Esophagus muscularis mucosa (tissue), 4 donors: ENCODE results near the gene FRY. TPM values are rescaled to one million over a fixed set of nuclear protein-coding genes. Genes with fewer than 3 reads are reported as not detected.
A peak's percentile ranks its signal among the peaks of the same experiment; 100 is the strongest.

Experiments used
- DNase-seq: peaks from one replicate; pipeline ENCODE4 v3.0.0-alpha.2; 2017; ENCODE audit errors: extremely low spot score
- H3K27ac ChIP-seq, 4 donors: fragments of 200-600 bp; sonication (generic); replicated peaks in 1 of 4; 1 replicate in 3 of 4; 2 replicates in 1 of 4; pipeline ENCODE4 v1.5.1; 2016 to 2019; ENCODE audit warnings: mild to moderate bottlenecking in 1 of 4
- H3K27me3 ChIP-seq, 4 donors: fragments of 200-600 bp; sonication (generic); one replicate each; pipeline versions ENCODE4 v1.5.1 to v1.6.0; 2016 to 2019
- H3K36me3 ChIP-seq, 4 donors: fragments of 200-600 bp; sonication (generic); one replicate each; pipeline ENCODE4 v1.5.1; 2016 to 2019
- H3K4me1 ChIP-seq, 4 donors: fragments of 200-600 bp; sonication (generic); one replicate each; pipeline ENCODE4 v1.5.1; 2016 to 2019
- H3K4me3 ChIP-seq, 4 donors: fragments of 200-600 bp; sonication (generic); 1 replicate in 2 of 4; 2 replicates in 2 of 4; pipeline ENCODE4 v1.5.1; 2016 to 2019; ENCODE audit warnings: mild to moderate bottlenecking in 4 of 4, moderate library complexity in 1 of 4
- H3K9me3 ChIP-seq, 4 donors: fragments of 200-600 bp; sonication (generic); 1 replicate in 3 of 4; 2 replicates in 1 of 4; pipeline ENCODE4 v1.5.1; 2016 to 2019
- EP300 ChIP-seq: sonication (generic); formaldehyde crosslinking; IDR thresholded peaks from one replicate; pipeline ENCODE4 v1.6.1; 2017; ENCODE audit warnings: antibody characterized with exemption
- POLR2A ChIP-seq: fragments of 450-650 bp; IDR thresholded peaks from one replicate; pipeline ENCODE4 v1.6.1; 2017; ENCODE audit warnings: antibody characterized with exemption, moderate library complexity, mild to moderate bottlenecking, low read depth
- POLR2AphosphoS5 ChIP-seq, 2 donors: sonication (generic); formaldehyde crosslinking; IDR thresholded peaks; one replicate each; pipeline ENCODE4 v1.6.1; 2017; ENCODE audit warnings: antibody characterized with exemption in 2 of 2
- WGBS: methylation state at CpG from one replicate; pipeline ENCODE4 v1.1.5; 2018; 5-methylcytosine and 5-hydroxymethylcytosine counted together
- intact Hi-C: fragments of 100-400 bp; cut with DNase I; formaldehyde crosslinking; loops from one replicate; pipeline ENCODE4 v1.15.1; 2023
- total RNA-seq, 4 donors: library from RNA; depleted of rRNA; stranded (reverse); fragments of >200 nt; gene quantifications; one replicate each; pipeline versions ENCODE4 v1.1.0 to v1.2.1, GENCODE V29; 2016
- TF ChIP-seq, protein P1 (sequence below), 3 experiments: fragments of 200-600 bp in 2 of 3; fragments of 450-650 bp in 1 of 3; sonication (generic) in 2 of 3; IDR thresholded peaks; one replicate each; pipeline ENCODE4 v1.5.1; 2017 to 2019; ENCODE audit warnings: antibody characterized with exemption in 3 of 3, mild to moderate bottlenecking in 2 of 3, moderate library complexity in 1 of 3

The FRY gene
- total RNA-seq, 4 donors from 2014 or later, result 104 to 276 (median 135) TPM

GRCh38 chr13:32142115-32142514 is 110.5 kb downstream of the FRY start:
- Histone ChIP-seq H3K4me3 (no peak overlapping the region), H3K27me3 (no peaks in the 10 kb centered on the region), H3K4me1 (no peaks in the 10 kb centered on the region), H3K27ac (no peak overlapping the region), H3K9me3 (no peaks in the 10 kb centered on the region), H3K36me3 (peaks cover 0 to 6% (median 0%) of the 10 kb centered on the region in 4 donors)
- 100% methylated on average over 1 of the region's 1 CpG for WGBS
- intact Hi-C loops, result no loop called here
- no peak for DNase-seq
- TF ChIP-seq, protein P1, sequence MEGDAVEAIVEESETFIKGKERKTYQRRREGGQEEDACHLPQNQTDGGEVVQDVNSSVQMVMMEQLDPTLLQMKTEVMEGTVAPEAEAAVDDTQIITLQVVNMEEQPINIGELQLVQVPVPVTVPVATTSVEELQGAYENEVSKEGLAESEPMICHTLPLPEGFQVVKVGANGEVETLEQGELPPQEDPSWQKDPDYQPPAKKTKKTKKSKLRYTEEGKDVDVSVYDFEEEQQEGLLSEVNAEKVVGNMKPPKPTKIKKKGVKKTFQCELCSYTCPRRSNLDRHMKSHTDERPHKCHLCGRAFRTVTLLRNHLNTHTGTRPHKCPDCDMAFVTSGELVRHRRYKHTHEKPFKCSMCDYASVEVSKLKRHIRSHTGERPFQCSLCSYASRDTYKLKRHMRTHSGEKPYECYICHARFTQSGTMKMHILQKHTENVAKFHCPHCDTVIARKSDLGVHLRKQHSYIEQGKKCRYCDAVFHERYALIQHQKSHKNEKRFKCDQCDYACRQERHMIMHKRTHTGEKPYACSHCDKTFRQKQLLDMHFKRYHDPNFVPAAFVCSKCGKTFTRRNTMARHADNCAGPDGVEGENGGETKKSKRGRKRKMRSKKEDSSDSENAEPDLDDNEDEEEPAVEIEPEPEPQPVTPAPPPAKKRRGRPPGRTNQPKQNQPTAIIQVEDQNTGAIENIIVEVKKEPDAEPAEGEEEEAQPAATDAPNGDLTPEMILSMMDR (IDR thresholded peaks at IDR 0.05), result no peak
- TF ChIP-seq EP300 (no peak), POLR2AphosphoS5 (IDR thresholded peaks at IDR 0.05) (no peak)

DNA sequence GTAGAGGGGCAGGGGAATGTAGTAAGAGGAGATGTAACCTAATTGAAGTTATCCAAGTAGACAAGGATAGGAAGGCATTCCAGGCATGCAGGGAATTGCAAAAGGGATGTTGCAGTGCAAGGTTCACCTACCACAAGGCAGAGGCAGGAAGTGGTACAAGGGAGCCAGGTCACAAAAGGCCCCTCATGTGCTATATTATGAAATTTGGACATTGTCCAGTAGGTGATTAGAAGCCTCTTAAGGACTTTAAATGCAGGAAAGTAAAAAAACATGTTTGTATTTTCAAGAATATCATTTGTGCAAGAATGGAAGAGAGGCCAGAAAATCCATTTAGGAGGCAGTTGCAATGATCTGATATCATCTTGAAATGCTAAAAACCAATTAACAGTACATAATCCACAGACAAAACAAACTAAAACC is 111.4 kb downstream of the FRY start:
- Histone ChIP-seq H3K9me3 (no peaks in the 10 kb centered on the region), H3K36me3 (peaks cover 0 to 13% (median 0%) of the 10 kb centered on the region in 4 donors), H3K4me3 (no peak overlapping the region), H3K27ac (no peak overlapping the region), H3K4me1 (peaks cover 0 to 6% (median 4%) of the 10 kb centered on the region in 4 donors), H3K27me3 (no peaks in the 10 kb centered on the region)
- intact Hi-C loops, result no loop called here
- DNase-seq, result no peak
- TF ChIP-seq POLR2AphosphoS5 (IDR thresholded peaks at IDR 0.05) (no peak), EP300 (no peak)

DNA sequence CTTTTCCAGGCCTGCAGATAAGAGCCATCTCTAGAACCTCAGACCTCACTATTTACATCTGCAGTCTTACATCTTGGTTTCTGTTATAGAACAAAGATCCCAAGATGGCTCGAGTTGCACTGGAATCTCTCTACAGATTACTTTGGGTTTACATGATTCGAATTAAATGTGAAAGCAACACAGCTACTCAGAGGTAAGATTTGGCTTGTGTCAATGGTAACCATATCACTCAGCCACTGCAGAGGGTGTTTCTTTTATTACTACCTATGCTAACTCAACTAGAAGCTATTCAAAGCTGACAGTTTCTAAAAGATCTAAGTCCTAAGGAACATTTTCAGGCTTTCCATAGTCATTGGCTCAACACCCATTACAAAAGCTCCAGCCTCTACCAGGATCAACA is 115.6 kb downstream of the FRY start:
- intact Hi-C loops, result no loop called here

DNA sequence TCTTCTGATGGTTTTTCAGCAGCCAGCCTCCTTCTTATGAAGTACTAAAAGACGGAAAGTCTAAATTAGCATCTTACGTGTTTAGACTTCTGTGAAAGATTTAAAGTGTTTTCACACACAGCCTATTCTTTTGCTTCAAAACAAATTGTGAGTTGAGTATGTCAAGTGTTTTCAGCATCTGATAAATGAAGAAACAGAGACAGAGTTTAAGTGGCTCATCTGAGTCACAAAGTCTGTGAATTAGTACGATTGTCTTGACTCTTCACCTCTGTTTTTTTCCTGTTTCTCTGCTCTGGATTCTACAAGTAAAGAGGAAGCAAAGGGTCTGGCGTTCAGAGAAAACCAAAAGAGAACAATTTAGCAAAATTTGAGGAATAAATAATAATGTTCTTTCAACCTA is 116.4 kb downstream of the FRY start:
- Histone ChIP-seq H3K4me1 (peaks cover 11 to 36% (median 32%) of the 10 kb centered on the region in 4 donors), H3K36me3 (peaks cover 0 to 12% (median 0%) of the 10 kb centered on the region in 4 donors), H3K27me3 (no peaks in the 10 kb centered on the region), H3K9me3 (no peaks in the 10 kb centered on the region), H3K27ac (peak overlapping the region in 3 of 4 donors; percentile 20 to 37 (median 32)), H3K4me3 (no peak overlapping the region)
- 63% methylated on average over 4 of the region's 4 CpGs for WGBS
- intact Hi-C loops, result no loop called here
- DNase-seq, result no peak
- TF ChIP-seq, protein P1 (IDR thresholded peaks at IDR 0.05), result no peak
- TF ChIP-seq POLR2A (no peak), POLR2AphosphoS5 (IDR thresholded peaks at IDR 0.05) (no peak), EP300 (no peak)

More for the DNA sequence above, 115.6 kb downstream of the FRY start:
- 100% methylated on average over 2 of the region's 2 CpGs for WGBS
- no peak for DNase-seq
- Histone ChIP-seq H3K4me3 (no peak overlapping the region), H3K27me3 (no peaks in the 10 kb centered on the region), H3K9me3 (no peaks in the 10 kb centered on the region), H3K36me3 (peaks cover 0 to 12% (median 0%) of the 10 kb centered on the region in 4 donors), H3K27ac (peak overlapping the region in 1 of 4 donors; percentile 32), H3K4me1 (peaks cover 11 to 36% (median 31%) of the 10 kb centered on the region in 4 donors)
- TF ChIP-seq POLR2AphosphoS5 (IDR thresholded peaks at IDR 0.05) (no peak), EP300 (no peak)
- TF ChIP-seq, protein P1 (IDR thresholded peaks at IDR 0.05), result no peak

DNA sequence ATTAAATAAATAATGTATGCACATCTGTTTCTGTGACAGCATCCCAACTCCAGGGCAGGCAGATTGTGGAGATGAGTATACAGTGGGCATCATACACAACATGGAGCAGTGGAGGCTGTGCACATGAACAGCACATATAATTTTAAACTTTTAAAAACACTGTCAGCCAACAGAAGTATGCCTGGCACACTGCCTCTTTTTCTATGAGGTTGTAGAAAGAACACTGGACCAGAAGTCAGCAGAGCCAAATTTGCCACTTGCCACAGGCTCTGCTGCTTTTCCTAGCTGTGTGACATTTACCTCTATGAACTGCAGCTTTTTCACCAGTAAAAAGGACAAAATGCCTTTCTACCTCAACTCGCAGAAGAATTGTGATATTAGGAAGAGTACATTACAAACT is 118.7 kb downstream of the FRY start:
- Histone ChIP-seq H3K9me3 (no peaks in the 10 kb centered on the region), H3K27ac (peak overlapping the region; percentile 61 to 79 (median 72)), H3K36me3 (peaks cover 0 to 12% (median 0%) of the 10 kb centered on the region in 4 donors), H3K4me1 (peaks cover 11 to 36% (median 34%) of the 10 kb centered on the region in 4 donors), H3K4me3 (no peak overlapping the region), H3K27me3 (no peaks in the 10 kb centered on the region)
- intact Hi-C loops, result loop anchor here (10.0 kb wide), 1 partner anchor 115 kb away; the partner anchor contains the start of gene FRY
- no peak for DNase-seq
- 58% methylated on average over 1 of the region's 1 CpG for WGBS
- no peak for TF ChIP-seq EP300
- no peak for TF ChIP-seq POLR2A
- TF ChIP-seq POLR2AphosphoS5 (IDR thresholded peaks at IDR 0.05), result no peak
- TF ChIP-seq, protein P1 (IDR thresholded peaks at IDR 0.05), result no peak
